ENCODE data around the gene CDH4. TPM values are rescaled to one million over a fixed set of nuclear protein-coding genes. Genes with fewer than 3 reads are reported as not detected.

Gene CDH4
- total RNA-seq, 1 experiment from 2014 or later = 0.13 TPM

GRCh38 chr20:61949714-61950640 lies 697.9 kb downstream of the CDH4 start:
- Histone ChIP-seq H3K27ac (no peak overlapping the region), H3K4me3 (no peak overlapping the region), H3K36me3 (no peaks in the 10 kb centered on the region), H3K4me1 (replicated peaks) (no peaks in the 10 kb centered on the region), H3K27me3 (replicated peaks) (0 out of 2 replicates have a peak, but pooled peaks cover 4% of the 10 kb centered on the region), H3K9me3 (replicated peaks) (no peaks in the 10 kb centered on the region)
- DNase-seq (ENCODE audit: low read depth in 1 of 2, low spot score in 2 of 2) = peak in 1 of 2 experiments; percentile 40

- peak in 1 of 2 experiments; percentile 19 for DNase-seq (ENCODE audit: low read depth in 1 of 2, low spot score in 2 of 2)
- Histone ChIP-seq H3K9me3 (replicated peaks) (no peaks in the 10 kb centered on the region), H3K27ac (no peak overlapping the region), H3K4me1 (replicated peaks) (no peaks in the 10 kb centered on the region), H3K27me3 (replicated peaks) (0 out of 2 replicates have a peak, but pooled peaks cover 5% of the 10 kb centered on the region), H3K36me3 (no peaks in the 10 kb centered on the region), H3K4me3 (no peak overlapping the region)
Observed at GRCh38 chr20:61950641-61951071, 698.6 kb downstream of the CDH4 start.

GRCh38 chr20:61951695-61952533 lies 699.9 kb downstream of the CDH4 start:
- H3K27ac ChIP-seq = no peak overlapping the region

GRCh38 chr20:61953037-61954021 lies 701.3 kb downstream of the CDH4 start:
- peak in 1 of 2 experiments; percentile 34 for DNase-seq (ENCODE audit: low read depth in 1 of 2, low spot score in 2 of 2)
- H3K4me3 ChIP-seq = no peak overlapping the region
- no peaks in the 10 kb centered on the region for H3K4me1 ChIP-seq (replicated peaks)
- no peak overlapping the region for H3K27ac ChIP-seq
- no peaks in the 10 kb centered on the region for H3K9me3 ChIP-seq (replicated peaks)
- peaks cover 14% of the 10 kb centered on the region for H3K27me3 ChIP-seq (replicated peaks)
- no peaks in the 10 kb centered on the region for H3K36me3 ChIP-seq

More at GRCh38 chr20:61951695-61952533, 699.9 kb downstream of the CDH4 start:
- peaks cover 14% of the 10 kb centered on the region for H3K27me3 ChIP-seq (replicated peaks)
- no peaks in the 10 kb centered on the region for H3K4me1 ChIP-seq (replicated peaks)
- no peaks in the 10 kb centered on the region for H3K36me3 ChIP-seq
- H3K4me3 ChIP-seq = no peak overlapping the region
- H3K9me3 ChIP-seq (replicated peaks) = no peaks in the 10 kb centered on the region
- DNase-seq (ENCODE audit: low read depth in 1 of 2, low spot score in 2 of 2) = peak in 1 of 2 experiments; percentile 40

- no peak overlapping the region for H3K27ac ChIP-seq
- no peak overlapping the region for H3K4me3 ChIP-seq
- H3K4me1 ChIP-seq (replicated peaks) = no peaks in the 10 kb centered on the region
- DNase-seq (ENCODE audit: low read depth in 1 of 2, low spot score in 2 of 2) = peak in 1 of 2 experiments; percentile 31
- no peaks in the 10 kb centered on the region for H3K36me3 ChIP-seq
- H3K9me3 ChIP-seq (replicated peaks) = no peaks in the 10 kb centered on the region
- peaks cover 14% of the 10 kb centered on the region for H3K27me3 ChIP-seq (replicated peaks)
Observed at GRCh38 chr20:61954276-61955021, 702.4 kb downstream of the CDH4 start.

GRCh38 chr20:61955668-61956395 lies 703.8 kb downstream of the CDH4 start:
- Histone ChIP-seq H3K9me3 (replicated peaks) (no peaks in the 10 kb centered on the region), H3K4me3 (no peak overlapping the region), H3K36me3 (no peaks in the 10 kb centered on the region), H3K27me3 (replicated peaks) (peaks cover 14% of the 10 kb centered on the region), H3K4me1 (replicated peaks) (no peaks in the 10 kb centered on the region), H3K27ac (no peak overlapping the region)
- DNase-seq (ENCODE audit: low read depth in 1 of 2, low spot score in 2 of 2) = no peak

- H3K27me3 ChIP-seq (replicated peaks) = peaks cover 14% of the 10 kb centered on the region
- DNase-seq (ENCODE audit: low read depth in 1 of 2, low spot score in 2 of 2) = no peak
- no peaks in the 10 kb centered on the region for H3K36me3 ChIP-seq
- H3K9me3 ChIP-seq (replicated peaks) = no peaks in the 10 kb centered on the region
- no peak overlapping the region for H3K27ac ChIP-seq
- no peaks in the 10 kb centered on the region for H3K4me1 ChIP-seq (replicated peaks)
- H3K4me3 ChIP-seq = no peak overlapping the region
Observed at GRCh38 chr20:61956396-61957342, 704.6 kb downstream of the CDH4 start.

- H3K27me3 ChIP-seq (replicated peaks) = peaks cover 18% of the 10 kb centered on the region
- DNase-seq (ENCODE audit: low read depth in 1 of 2, low spot score in 2 of 2) = no peak
- no peak overlapping the region for H3K4me3 ChIP-seq
- H3K4me1 ChIP-seq (replicated peaks) = no peaks in the 10 kb centered on the region
- H3K9me3 ChIP-seq (replicated peaks) = no peaks in the 10 kb centered on the region
- no peak overlapping the region for H3K27ac ChIP-seq
- H3K36me3 ChIP-seq = no peaks in the 10 kb centered on the region
Observed at GRCh38 chr20:61957961-61958715, 706.1 kb downstream of the CDH4 start.

GRCh38 chr20:61958773-61959700 lies 707.0 kb downstream of the CDH4 start:
- H3K36me3 ChIP-seq = no peaks in the 10 kb centered on the region
- no peak overlapping the region for H3K4me3 ChIP-seq
- peak in 1 of 2 experiments; percentile 41 for DNase-seq (ENCODE audit: low read depth in 1 of 2, low spot score in 2 of 2)
- no peaks in the 10 kb centered on the region for H3K9me3 ChIP-seq (replicated peaks)
- peaks cover 25% of the 10 kb centered on the region for H3K27me3 ChIP-seq (replicated peaks)
- H3K27ac ChIP-seq = no peak overlapping the region
- H3K4me1 ChIP-seq (replicated peaks) = no peaks in the 10 kb centered on the region

GRCh38 chr20:61960836-61961235 lies 708.8 kb downstream of the CDH4 start:
- no peak overlapping the region for H3K27ac ChIP-seq
- H3K4me3 ChIP-seq = no peak overlapping the region
- no peak for DNase-seq (ENCODE audit: low read depth in 1 of 2, low spot score in 2 of 2)
- H3K36me3 ChIP-seq = no peaks in the 10 kb centered on the region
- H3K9me3 ChIP-seq (replicated peaks) = no peaks in the 10 kb centered on the region
- H3K4me1 ChIP-seq (replicated peaks) = no peaks in the 10 kb centered on the region
- H3K27me3 ChIP-seq (replicated peaks) = peaks cover 33% of the 10 kb centered on the region
